ENCODE results near the gene ACACB.

The ACACB gene

DNA sequence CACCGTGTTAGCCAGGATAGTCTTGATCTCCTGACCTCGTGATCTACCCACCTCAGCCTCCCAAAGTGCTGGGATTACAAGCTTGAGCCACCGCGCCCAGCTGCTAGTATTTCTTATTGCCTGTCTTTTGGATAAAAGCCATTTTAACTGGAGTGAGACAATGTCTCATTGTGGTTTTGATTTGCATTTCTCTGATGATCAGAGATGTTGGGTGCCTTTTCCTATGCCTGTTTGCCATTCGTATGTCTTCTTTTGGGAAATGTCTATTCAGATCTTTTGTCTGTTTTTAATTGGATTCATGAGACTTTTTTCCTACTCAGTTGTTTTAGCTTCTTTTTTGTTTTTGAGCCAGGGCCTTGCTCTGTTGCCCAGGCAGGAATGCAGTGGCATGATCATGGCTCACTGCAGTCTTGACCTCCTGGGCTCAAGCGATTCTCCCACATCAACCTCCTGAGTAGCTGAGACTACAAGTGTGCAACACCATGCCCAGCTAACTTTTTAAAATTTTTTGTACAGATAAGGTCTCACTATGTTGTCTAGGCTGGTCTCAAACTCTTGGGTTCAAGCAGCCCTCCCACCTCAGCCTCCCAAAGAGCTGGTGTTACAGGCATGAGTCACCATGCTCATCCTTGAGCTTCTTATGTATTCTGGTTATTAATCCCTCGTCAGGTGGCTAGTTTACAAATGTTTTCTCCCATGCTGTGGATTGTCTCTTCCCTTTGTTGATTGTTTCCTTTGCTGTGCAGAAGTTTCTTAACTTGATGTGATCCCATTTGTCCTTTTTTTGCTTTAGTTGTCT lies 65.9 kb downstream of the ACACB start:
- no peak for DNase-seq

DNA sequence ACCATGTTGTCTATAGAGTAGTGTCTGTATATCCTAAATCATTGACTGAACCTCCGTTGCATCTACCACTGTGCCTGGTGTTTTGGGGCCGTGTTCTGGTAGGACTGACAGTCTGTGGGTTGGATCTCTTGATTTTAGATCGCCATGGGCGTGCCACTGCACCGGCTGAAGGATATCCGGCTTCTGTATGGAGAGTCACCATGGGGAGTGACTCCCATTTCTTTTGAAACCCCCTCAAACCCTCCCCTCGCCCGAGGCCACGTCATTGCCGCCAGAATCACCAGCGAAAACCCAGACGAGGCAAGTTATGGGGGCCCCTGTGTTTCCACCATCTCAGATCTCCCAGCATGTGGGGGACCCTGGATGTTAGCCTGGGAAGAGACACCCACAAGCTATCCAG lies 69.1 kb downstream of the ACACB start:
- no peak for DNase-seq

DNA sequence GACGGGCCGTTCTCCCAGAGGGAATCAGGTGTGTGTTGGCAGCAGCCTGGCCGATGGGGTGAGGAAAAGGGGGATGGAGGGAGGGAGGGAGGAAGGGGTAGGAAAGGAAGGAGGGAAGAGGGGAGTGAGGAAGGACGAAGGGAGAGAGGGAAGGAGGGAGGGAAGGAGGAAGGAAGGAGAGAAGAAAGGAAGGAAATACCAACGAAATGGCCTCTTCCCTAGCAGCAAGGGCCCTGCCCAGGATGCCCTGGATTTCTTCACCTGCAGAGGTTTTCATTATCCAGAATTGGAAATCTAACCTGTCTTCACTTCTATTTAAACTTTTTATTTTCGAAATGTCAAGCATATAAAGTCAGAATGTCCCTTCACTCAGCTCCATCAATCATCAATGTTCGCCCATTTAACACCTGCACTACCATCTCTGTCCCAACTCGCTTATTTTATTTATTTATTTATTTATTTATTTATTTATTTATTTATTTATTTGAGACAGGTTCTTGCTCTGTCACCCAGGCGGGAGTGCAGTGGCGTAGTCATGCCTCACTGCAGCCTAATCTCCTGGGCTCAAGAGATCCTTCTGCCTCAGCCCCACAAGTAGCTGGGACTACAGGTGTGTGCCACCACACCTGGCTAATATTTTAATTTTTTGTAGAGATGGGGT lies 70.7 kb downstream of the ACACB start:
- no peak for DNase-seq

DNA sequence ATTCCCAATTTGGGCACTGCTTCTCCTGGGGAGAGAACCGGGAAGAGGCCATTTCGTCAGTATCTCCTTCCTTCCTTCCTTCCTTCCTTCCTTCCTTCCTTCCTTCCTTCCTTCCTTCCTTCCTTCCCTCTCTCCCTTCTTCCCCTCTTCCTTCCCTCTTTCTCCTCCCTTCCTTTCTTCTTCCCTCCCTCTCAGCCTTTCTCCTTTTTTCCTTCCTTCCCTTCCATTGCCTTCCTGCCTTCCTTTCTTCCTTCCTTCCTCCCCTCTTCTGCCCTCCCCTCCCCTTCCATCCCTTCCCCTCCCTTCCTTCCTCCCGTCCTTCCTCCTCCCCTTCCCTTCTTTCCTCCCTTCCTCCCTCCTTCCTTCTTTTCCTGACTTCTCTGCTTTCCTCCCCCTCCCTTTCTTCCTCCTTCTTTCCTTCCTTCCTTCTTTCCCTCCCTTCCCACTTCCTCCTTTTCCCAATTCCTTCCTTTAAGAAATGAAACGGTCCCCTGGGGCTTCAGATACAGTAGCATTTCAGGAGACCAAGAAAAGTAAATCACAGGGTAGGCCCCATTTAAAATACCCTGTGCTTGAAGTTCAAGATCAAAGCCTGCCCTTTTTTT lies 71.8 kb downstream of the ACACB start:
- DNase-seq, result no peak

DNA sequence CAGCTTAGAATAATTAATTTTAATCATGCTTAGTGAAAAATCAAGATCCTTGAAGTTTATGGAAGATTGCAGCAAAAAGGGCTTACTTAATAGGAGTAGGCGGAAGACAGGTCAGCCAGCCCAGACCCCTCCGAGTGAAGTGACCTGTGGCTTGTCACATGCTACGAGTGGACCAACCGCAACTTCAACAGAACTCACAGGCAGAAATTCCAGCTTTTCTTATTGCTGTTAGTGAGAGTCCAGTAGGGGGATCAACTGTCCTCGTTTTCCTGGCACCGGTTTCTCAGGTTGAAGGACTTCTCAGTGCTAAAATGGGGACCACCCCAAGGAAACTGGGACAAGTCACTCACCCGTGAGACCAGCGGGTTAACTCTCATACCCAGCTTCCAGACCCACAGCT lies 72.9 kb downstream of the ACACB start:
- DNase-seq, result no peak

DNA sequence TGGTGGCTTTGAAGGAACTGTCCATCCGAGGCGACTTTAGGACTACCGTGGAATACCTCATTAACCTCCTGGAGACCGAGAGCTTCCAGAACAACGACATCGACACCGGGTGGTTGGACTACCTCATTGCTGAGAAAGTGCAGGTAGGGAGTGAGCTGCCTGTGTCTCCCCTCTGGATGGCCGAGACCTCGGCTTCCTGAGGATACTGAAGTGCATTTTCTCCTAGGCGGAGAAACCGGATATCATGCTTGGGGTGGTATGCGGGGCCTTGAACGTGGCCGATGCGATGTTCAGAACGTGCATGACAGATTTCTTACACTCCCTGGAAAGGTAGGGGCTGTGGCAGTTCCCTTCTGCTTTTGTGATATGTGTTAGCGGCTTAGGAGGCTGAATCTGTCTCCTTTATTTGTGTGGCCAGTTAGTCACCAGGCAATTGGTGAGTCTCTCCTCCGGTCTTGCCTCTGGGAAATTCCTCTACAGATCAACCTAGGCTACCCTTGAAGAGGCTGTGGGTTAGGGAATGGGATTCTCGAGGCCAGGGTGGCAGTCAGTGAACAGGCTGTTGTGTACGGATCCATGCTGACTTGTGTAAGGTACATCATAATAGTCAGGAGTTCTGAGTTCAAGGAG lies 75.3 kb downstream of the ACACB start:
- DNase-seq, result no peak

DNA sequence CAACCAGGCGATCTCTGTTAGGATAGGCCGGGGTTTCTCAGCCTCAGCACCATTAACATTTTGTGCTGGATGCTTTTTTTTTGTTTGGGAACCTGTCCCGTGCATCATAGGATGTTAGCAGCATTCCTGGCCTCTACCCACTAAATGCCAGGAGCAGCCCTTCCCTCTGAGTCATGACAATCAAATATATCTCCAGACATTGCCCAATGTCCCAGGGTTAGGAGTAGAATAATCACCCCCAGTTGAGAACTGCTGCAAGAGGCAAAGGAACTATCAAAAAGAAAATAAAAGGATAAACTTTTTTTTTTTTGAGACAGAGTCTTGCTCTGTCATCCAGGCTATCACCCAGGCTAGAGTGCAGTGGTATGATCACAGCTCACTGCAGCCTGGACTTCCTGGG lies 76.0 kb downstream of the ACACB start:
- DNase-seq, result no peak

DNA sequence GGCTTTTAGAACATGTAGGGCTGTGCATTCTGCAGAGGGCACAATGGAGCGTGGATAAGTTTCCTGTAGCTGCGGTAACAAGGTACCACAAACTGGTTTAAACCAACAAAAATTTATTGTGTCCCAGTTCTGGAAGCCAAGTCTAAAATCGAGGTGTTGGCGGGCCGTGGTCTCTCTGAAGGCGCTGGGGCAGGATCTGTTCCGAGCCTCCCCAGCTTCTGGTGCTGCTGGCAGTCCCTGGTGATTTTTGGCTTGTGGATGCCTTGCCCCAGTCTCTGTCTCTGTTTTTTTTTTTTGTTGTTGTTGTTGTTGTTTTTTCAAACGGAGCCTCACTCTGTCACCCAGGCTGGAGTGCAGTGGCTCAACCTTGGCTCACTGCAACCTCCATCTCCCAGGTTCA lies 77.5 kb downstream of the ACACB start:
- DNase-seq, result no peak

DNA sequence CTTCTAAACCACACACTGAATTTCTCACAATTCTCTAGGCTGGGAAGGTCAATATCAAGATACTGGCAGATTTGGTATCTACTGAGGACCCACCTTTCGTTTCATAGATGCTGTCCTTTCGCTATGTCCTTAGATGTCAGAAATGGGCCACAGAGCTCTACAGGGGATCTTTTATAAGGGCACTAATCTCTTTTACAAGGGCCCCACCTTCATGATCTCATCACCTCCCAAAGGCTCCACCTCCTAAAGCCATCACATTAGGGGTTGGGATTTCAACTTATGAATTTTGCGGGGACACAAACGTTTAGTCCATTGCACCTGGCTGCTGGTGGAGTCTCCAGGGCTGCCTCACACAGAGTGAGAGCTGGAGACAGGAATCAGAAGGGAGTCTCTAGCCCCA lies 79.9 kb downstream of the ACACB start:
- DNase-seq, result no peak

DNA sequence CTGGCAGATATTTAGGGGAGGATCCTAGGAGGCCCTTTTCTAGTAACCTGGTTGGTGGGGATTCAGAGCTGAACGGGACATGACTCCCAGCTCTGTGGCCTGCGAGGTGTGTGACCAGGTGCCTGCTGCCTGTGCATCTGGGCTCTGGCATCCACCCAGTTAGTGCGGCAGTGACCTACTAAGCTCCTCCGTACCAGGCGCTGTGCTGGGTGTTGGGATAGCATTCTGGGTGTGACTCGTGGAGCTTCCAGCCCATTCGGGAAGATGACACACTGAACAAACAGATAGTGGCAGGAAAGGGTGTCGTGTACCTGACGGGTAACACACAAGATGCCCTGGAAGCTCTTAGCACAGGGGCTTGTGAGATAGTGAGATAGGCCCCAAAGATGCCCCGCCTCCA lies 80.9 kb downstream of the ACACB start:
- DNase-seq, result no peak

DNA sequence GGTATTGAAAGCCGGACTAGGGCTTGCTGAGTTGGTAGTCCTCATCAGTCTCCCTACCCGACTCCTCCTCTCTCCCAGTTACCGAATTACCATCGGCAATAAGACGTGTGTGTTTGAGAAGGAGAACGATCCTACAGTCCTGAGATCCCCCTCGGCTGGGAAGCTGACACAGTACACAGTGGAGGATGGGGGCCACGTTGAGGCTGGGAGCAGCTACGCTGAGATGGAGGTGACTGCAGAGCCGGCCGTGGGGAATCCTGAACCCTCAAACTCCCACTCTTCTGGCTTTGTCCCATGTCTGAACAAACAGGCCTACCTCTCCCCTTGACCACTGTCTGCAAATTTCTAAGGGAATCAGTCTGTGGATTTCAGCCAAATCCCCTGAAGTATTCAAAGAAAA lies 82.9 kb downstream of the ACACB start:
- no peak for DNase-seq

DNA sequence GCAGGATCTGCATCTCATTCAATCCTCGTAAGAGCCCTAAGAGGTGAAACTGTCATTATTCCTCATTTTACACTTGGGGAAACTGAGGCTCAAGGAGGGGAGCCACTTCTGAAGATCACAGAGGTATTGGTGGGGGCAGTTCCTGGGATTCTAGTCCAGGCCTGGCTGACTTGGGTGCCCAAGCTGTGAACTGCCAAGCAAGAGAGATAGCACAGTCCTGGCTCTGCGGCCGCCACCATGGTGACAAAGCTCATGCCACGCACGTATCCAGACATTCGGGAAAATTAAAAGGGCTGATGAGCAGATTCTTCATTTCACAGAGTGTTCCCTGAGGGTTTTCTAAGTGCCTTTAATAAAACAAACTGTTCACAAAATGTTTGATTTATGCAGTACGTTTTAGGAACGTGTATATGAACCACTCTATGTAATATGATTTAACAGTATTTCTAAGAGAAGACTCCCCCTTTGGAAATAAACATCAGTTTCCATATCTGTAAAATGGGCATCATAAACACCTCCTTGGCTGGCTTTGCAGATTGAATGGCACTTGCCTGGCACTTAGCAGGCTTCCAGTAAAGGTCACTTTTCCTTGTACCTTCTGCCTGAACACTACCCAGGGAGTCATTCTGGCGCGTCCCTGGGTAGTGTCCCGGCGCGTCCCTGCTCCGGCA lies 84.6 kb downstream of the ACACB start:
- no peak for DNase-seq

DNA sequence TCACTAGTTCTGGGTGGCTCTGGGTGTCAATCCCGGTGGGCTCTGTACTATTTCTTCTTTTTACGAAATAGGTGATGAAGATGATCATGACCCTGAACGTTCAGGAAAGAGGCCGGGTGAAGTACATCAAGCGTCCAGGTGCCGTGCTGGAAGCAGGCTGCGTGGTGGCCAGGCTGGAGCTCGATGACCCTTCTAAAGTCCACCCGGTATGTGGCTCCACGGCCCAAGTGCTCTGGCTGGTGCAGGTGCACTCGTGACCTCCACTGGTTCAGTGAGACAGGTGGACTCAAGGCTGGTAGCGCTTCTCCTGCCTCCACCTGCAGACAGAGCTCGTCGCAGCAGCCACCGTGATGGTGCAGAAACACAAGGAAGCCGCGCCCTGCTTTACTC lies 85.1 kb downstream of the ACACB start:
- no peak for DNase-seq

DNA sequence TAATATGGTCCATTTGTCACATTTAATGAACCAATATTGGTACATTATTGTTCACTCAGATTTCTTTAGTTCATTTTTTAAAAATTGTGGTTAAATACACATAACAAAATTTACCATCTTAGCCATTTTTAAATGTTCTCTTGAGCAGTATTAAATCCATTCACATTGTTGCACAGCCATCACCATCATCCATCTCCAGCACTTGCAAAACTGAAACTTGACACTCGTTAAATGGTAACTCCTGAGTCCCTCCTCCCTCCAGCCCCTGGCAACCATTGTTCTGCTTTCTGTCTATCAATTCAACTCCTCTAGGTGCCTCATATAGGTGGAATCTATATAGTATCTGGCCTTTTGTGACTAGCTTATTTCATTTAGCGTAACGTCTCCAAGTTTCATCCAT lies 86.4 kb downstream of the ACACB start:
- no peak for DNase-seq

DNA sequence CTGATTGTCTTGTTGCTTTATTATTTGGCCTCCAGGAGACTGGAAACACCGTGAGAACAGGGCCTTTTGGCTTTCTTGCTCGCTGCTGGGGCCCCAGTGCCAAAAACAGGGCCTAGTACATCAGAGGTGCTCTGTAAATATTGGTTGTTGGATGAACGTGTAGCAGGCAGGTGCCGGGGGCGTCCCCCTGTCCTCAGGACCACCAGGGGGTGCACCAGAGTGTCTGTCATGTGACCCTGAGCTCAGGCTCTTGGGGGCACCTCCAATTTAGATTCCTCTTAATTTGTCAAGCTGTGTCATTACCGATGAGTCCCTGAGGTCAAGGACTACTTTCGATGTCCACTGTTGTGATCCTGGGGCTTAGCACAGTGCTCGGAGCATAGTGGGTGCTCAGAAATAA lies 87.1 kb downstream of the ACACB start:
- DNase-seq, result no peak

DNA sequence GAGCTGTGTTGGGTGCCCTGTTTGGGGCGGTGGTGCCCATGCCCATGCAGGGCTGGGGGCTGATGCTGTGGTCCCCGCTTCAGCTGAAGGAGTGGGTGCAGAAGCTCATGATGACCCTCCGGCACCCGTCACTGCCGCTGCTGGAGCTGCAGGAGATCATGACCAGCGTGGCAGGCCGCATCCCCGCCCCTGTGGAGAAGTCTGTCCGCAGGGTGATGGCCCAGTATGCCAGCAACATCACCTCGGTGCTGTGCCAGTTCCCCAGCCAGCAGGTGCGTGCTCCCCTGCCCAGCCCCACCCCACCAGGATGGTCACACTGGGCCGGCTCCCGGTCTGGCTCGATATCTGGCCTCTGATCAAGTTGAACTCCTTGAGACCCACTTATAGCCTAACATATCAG lies 92.7 kb downstream of the ACACB start:
- DNase-seq, result no peak

DNA sequence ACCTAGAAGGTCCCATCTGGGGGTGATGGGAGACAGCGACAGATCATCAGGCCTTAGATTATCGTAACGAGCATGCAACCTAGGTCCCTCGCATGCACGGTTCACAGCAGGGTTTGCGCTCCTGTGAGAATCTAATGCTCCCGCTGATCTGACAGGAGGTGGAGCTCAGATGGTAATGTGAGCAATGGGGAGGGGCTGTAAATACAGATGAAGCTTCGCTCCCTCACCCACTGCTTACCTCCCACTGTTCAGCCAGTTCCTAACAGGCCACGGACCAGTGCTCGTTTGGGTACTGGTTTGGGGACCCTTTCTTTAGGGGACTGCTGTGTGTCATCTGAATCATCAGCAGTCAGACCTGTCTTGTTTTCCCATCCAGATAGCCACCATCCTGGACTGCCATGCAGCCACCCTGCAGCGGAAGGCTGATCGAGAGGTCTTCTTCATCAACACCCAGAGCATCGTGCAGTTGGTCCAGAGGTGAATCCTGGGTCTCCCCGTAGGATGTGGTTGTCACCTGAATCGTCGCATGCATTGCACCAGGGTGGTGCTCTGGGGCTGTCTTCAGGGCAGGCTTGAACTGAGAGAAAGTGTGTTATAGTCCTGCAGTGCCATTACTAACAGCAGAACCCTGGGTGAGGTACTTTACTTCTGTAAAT lies 96.2 kb downstream of the ACACB start:
- no peak for DNase-seq

DNA sequence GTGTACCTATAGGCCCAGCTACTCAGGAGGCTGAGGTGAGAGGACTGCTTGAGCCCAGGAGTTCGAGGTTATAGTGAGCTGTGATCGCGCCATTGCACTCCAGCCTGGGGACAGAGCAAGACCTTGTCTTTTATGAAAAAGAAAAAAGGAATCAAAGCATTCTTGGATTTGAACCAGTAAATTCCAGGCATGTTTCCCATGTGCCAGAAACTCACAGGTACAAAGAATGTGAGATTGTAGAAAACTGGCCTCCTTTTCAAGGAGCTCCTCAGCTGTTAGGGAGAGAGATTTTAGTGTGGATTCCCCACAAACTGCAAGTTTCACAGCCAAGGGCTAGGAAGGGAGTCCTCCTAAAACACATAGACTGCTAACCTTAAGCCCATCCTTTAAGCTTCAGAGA lies 97.7 kb downstream of the ACACB start:
- no peak for DNase-seq

DNA sequence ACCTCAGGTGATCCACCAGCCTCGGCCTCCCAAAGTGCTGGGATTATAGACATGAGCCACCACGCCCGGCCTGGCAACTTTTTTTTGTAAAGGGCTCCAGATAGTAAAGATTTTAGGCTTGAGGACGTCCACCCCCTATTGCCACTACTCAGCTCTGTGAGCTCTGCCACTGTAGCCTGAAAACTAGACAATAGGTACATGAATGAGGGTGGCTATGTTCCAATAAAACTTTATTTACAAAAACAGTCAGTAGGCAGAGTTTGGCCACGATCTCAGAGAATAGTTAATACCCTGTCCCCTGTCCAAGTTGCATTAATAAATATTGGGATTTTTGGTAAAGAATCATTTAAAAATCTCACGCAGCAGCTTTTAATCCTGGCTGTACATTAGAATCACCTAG lies 102.6 kb downstream of the ACACB start:
- no peak for DNase-seq

DNA sequence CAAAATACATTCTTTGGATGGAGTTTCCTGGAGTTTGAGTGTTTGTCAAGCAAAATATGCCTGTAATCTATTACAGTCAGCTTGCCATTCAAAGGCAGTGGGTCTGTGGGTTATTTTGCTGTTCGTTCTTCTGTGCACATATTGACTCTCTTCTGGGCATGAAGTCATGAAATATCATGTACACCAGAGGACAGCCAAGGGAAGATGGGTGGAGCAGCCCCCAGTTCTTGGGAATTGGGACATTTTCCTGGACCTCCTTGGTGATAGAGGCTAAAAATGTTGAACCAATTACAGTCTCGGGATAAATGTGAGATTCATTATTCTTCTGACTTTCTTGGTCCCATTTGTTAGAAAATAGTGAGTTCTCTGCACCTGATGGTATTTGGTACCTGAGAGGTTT lies 103.6 kb downstream of the ACACB start:
- no peak for DNase-seq

DNA sequence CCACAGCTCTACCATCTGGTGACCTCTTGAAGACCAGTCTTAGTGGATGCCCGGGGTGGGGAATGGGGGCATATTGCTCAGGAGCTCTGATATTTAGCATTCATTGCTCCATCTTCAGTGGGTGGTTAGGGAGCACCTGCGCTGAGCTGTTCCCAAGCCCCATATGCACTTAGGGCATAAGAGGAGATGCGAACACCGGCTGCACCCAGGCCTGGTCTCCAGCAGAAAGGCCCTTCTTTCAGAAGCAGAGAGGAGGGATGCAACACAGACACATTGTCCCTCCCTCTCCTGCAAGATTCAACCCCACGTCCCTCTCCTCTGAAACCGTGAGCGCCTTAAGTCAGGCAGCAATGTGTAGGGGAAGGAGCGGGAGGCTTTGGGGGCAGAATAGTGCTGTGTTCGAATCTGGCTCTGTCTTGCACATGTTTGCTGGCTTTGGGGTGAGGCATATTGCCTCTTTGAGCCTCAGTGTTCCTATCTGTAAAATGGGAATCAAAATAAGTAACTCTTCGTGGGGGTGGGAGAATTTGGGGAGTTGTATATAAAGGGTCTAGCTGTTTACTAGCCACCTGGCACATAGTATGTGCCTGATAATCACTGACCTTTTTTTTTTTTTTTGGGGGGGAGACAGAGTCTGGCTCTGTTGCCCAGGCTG lies 105.0 kb downstream of the ACACB start:
- no peak for DNase-seq

DNA sequence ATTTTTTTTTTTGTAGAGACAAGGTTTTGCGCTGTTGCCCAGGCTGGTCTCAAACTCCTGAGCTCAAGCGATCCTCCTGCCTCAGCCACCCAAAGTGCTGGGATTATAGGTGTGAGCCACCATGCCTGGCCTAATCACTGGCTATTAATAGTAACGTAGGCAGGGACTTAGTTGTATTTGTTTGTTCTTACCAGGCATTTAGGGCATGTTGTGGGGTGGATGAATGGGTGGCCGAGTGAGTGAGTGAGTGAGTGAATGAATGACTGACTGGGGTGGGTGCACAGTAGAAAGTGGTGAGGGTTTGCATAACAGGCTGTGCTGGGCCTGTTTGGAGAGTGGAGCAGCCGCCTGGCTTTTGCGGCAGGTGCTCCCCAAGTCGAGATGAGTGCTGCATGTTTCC lies 105.7 kb downstream of the ACACB start:
- no peak for DNase-seq
